HEK293 (cell line): Measurements from ENCODE around the gene RCSD1.

Experiments used
- ATF2 ChIP-seq: fragments of 450-650 bp; formaldehyde crosslinking; IDR thresholded peaks from 2 replicates; pipeline ENCODE4 v1.5.1; 2016; ENCODE audit warnings: missing biosample characterization, missing genetic modification characterization, low read depth
- ELK4 ChIP-seq: IDR thresholded peaks from 2 replicates; pipeline ENCODE4 v1.6.1; 2011; ENCODE audit warnings: mild to moderate bottlenecking, low read depth, low read length, borderline replicate concordance
- HOXC10 ChIP-seq: sonication (generic); formaldehyde crosslinking; IDR thresholded peaks from 2 replicates; pipeline ENCODE4 v1.8.1; 2023; ENCODE audit warnings: mild to moderate bottlenecking, missing genetic modification reagents
- INSM2 ChIP-seq: fragments of 450-650 bp; formaldehyde crosslinking; IDR thresholded peaks from 2 replicates; pipeline ENCODE4 v1.5.1; 2016; ENCODE audit warnings: missing biosample characterization, missing genetic modification characterization
- KLF17 ChIP-seq: fragments of 450-650 bp; formaldehyde crosslinking; IDR thresholded peaks from 2 replicates; pipeline ENCODE4 v1.5.1; 2016; ENCODE audit warnings: missing biosample characterization, missing genetic modification characterization
- MYNN ChIP-seq: fragments of 450-650 bp; formaldehyde crosslinking; IDR thresholded peaks from 2 replicates; pipeline ENCODE4 v1.5.1; 2016; ENCODE audit warnings: missing biosample characterization, missing genetic modification characterization, borderline replicate concordance
- PRDM6 ChIP-seq: fragments of 450-650 bp; formaldehyde crosslinking; IDR thresholded peaks from 2 replicates; pipeline ENCODE4 v1.5.1; 2017; ENCODE audit warnings: missing biosample characterization, missing genetic modification characterization
- SP3 ChIP-seq: fragments of 450-650 bp; formaldehyde crosslinking; IDR thresholded peaks from 2 replicates; pipeline ENCODE4 v1.5.1; 2016; ENCODE audit warnings: missing biosample characterization, missing genetic modification characterization
- TRIM28 ChIP-seq: IDR thresholded peaks from 2 replicates; pipeline ENCODE4 v1.6.1; 2011; ENCODE audit warnings: low read length, control low read depth, borderline replicate concordance
- ZNF121 ChIP-seq: fragments of 450-650 bp; formaldehyde crosslinking; IDR thresholded peaks from 2 replicates; pipeline ENCODE4 v1.5.1; 2016; ENCODE audit warnings: missing biosample characterization, missing genetic modification characterization
- ZNF148 ChIP-seq: fragments of 450-650 bp; formaldehyde crosslinking; IDR thresholded peaks from 2 replicates; pipeline ENCODE4 v1.5.0; 2017; ENCODE audit warnings: missing biosample characterization, missing genetic modification characterization, borderline replicate concordance
- ZNF174 ChIP-seq: fragments of 450-650 bp; formaldehyde crosslinking; IDR thresholded peaks from 2 replicates; pipeline ENCODE4 v1.5.0; 2017; ENCODE audit warnings: missing biosample characterization, mild to moderate bottlenecking, missing genetic modification characterization
- ZNF248 ChIP-seq: fragments of 450-650 bp; formaldehyde crosslinking; IDR thresholded peaks from 2 replicates; pipeline ENCODE4 v1.5.1; 2017; ENCODE audit warnings: missing biosample characterization, missing genetic modification characterization
- ZNF280D ChIP-seq: fragments of 450-650 bp; formaldehyde crosslinking; IDR thresholded peaks from 2 replicates; pipeline ENCODE4 v1.5.1; 2016; ENCODE audit warnings: missing biosample characterization, missing genetic modification characterization
- ZNF426 ChIP-seq: fragments of 450-650 bp; formaldehyde crosslinking; IDR thresholded peaks from 2 replicates; pipeline ENCODE4 v1.5.1; 2017; ENCODE audit warnings: missing biosample characterization, missing genetic modification characterization, mild to moderate bottlenecking, inconsistent platforms, moderate library complexity
- ZNF501 ChIP-seq: fragments of 450-650 bp; formaldehyde crosslinking; IDR thresholded peaks from 2 replicates; pipeline ENCODE4 v1.5.1; 2016; ENCODE audit warnings: missing biosample characterization, missing genetic modification characterization
- ZNF514 ChIP-seq: fragments of 450-650 bp; formaldehyde crosslinking; IDR thresholded peaks from 2 replicates; pipeline ENCODE4 v1.5.1; 2016; ENCODE audit warnings: missing biosample characterization, missing genetic modification characterization
- ZNF624 ChIP-seq: fragments of 450-650 bp; formaldehyde crosslinking; IDR thresholded peaks from 2 replicates; pipeline ENCODE4 v1.5.1; 2017; ENCODE audit warnings: missing biosample characterization, missing genetic modification characterization
- ZNF654 ChIP-seq: fragments of 450-650 bp; formaldehyde crosslinking; IDR thresholded peaks from 2 replicates; pipeline ENCODE4 v1.5.1; 2016; ENCODE audit warnings: low read depth, missing biosample characterization, missing genetic modification characterization
- ZNF664 ChIP-seq: fragments of 450-650 bp; formaldehyde crosslinking; IDR thresholded peaks from 2 replicates; pipeline ENCODE4 v1.5.1; 2016; ENCODE audit warnings: missing biosample characterization, missing genetic modification characterization
- ZNF692 ChIP-seq: fragments of 450-650 bp; formaldehyde crosslinking; IDR thresholded peaks from 2 replicates; pipeline ENCODE4 v1.5.1; 2016; ENCODE audit warnings: missing biosample characterization, missing genetic modification characterization
- ZNF830 ChIP-seq: fragments of 450-650 bp; IDR thresholded peaks from 2 replicates; pipeline ENCODE4 v1.5.0; 2018; ENCODE audit warnings: missing biosample characterization, missing genetic modification characterization, low read depth, mild to moderate bottlenecking, moderate library complexity
- ZNF837 ChIP-seq: fragments of 450-650 bp; formaldehyde crosslinking; IDR thresholded peaks from 2 replicates; pipeline ENCODE4 v1.5.1; 2016; ENCODE audit warnings: missing biosample characterization, missing genetic modification characterization
- ZSCAN18 ChIP-seq: fragments of 450-650 bp; formaldehyde crosslinking; IDR thresholded peaks from 2 replicates; pipeline ENCODE4 v1.5.1; 2016; ENCODE audit warnings: missing biosample characterization, missing genetic modification characterization

Gene RCSD1

GRCh38 chr1:167599957-167600581 is 30.0 kb upstream of the RCSD1 start (continued):
- TF ChIP-seq ATF2 (tag by site-specific recombination) (peak; percentile 86), ELK4 (no peak), ZNF501 (tag by site-specific recombination) (no peak), SP3 (tag by site-specific recombination) (no peak), ZNF148 (tag by site-specific recombination) (no peak), ZNF121 (tag by site-specific recombination) (no peak), ZNF280D (tag by site-specific recombination) (no peak), ZNF514 (tag by site-specific recombination) (no peak), ZNF664 (tag by site-specific recombination) (peak; percentile 66), ZNF426 (tag by site-specific recombination) (no peak), ZNF624 (no peak), PRDM6 (tag by site-specific recombination) (no peak), HOXC10 (CRISPR knock-in tag) (no peak), INSM2 (no peak), KLF17 (tag by site-specific recombination) (no peak), ZNF692 (tag by site-specific recombination) (no peak), ZNF654 (tag by site-specific recombination) (peak; percentile 64), ZNF830 (tag by site-specific recombination) (no peak), ZNF248 (tag by site-specific recombination) (no peak), TRIM28 (0 out of 2 replicates have a peak, but pooled peaks have one; percentile 33), ZSCAN18 (no peak), ZNF837 (tag by site-specific recombination) (no peak), MYNN (tag by site-specific recombination) (no peak), ZNF174 (no peak)
